Stimulated activated CD4-positive, alpha-beta T cell treated with anti-CD3 and anti-CD28 coated beads, Interleukin-12 subunit alpha, Interleukin-12 subunit beta, amount 100 ng/mL, for 24 hours (primary cell): Measurements from ENCODE around the gene RGS9BP.
"Not testable (repeated sequence)": the region's sequence is repeated elsewhere in the genome, so short reads cannot be mapped to it uniquely, and the experiment has no call there.

Experiments used
- DNase-seq, 2 experiments: peaks; one replicate each; pipeline ENCODE4 v3.0.0-alpha.2; 2020; ENCODE audit warnings: low read depth in 2 of 2

Gene RGS9BP

GRCh38 chr19:32695506-32695905 lies 19.9 kb downstream of the RGS9BP start:
- not testable (repeated sequence) for DNase-seq

GRCh38 chr19:32696771-32697170 lies 21.1 kb downstream of the RGS9BP start:
- DNase-seq, result not testable (repeated sequence)

DNA sequence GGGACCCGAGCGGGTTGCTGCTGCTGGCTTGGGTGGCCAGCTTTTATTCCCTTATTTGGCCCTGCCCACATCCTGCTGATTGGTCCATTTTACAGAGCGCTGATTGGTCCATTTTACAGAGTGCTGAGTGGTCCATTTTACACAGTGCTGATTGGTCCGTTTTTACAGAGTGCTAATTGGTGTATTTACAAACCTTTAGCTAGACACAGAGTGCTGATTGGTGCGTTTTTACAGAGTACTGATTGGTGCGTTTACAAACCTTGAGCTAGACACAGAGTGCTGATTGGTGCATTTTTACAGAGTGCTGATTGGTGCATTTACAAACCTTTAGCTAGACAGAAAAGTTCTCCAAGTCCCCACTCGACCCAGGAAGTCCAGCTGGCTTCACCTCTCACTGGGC lies 24.5 kb downstream of the RGS9BP start:
- not testable (repeated sequence) for DNase-seq

- DNase-seq, result no peak
Measured at GRCh38 chr19:32702010-32702409, 26.4 kb downstream of the RGS9BP start.

- DNase-seq, result not testable (repeated sequence)
Measured at GRCh38 chr19:32704006-32704405, 28.4 kb downstream of the RGS9BP start.

GRCh38 chr19:32708457-32708856 lies 32.8 kb downstream of the RGS9BP start:
- DNase-seq, result no peak

DNA sequence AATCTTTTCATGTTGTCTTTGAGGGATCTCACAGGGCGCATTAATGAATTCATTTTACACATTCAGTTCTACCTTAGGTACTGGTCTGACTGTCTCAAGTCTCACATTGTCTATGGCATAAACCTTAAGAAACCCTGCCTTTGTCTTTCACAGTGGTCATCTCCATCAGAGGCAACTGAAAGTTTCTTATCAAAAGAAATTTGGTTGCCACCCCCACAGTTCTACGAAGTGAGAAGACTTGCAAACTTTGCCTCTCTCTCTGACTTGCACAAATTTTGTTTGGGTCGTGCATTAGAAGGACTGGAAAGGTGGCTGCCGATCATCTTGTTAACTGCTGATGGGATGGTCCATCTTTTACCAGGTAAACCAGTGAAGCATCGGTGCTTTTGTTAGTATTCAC lies 33.4 kb downstream of the RGS9BP start:
- DNase-seq, result no peak

GRCh38 chr19:32711747-32712146 lies 36.1 kb downstream of the RGS9BP start:
- DNase-seq, result no peak

DNA sequence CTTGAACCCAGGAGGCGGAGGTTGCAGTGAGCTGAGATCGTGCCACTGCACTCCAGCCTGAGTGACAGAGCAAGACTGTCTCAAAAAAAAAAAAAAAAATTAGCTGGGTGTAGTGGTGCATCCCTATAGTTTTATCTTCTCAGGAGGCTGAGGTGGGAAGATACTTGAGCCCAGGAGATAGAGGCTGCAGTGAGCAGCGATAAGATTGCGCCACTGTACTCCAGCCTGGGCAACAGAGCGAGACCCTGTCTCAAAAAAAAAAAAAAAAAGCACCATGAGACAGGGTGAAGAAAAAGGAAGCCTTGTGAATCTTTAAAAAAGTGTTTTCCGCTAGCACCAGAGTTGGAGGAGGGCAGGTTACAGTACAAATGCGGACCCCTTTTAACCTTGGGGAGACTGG lies 40.6 kb downstream of the RGS9BP start:
- DNase-seq, result not testable (repeated sequence)

- DNase-seq, result no peak
Measured at GRCh38 chr19:32717496-32717895, 41.8 kb downstream of the RGS9BP start.

DNA sequence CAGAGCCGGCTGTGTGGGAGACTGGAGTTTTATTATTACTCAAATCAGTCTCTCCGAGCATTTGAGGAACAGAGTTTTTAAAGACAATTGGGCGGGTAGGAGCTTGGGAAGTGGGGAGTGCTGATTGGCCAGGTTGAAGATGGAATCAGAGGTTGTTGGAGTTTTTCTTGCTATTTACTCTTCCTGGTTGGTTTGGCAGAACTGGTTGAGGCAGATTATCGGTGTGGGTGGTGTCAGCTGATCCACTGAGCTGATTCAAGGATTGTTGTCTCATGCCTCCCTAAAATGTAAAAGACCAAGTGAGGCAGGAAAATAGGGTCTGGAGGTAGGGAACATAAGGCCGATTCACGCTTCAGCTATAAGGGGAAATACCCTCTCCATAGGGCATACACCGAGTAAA lies 42.6 kb downstream of the RGS9BP start:
- no peak for DNase-seq

GRCh38 chr19:32719611-32720059 lies 44.0 kb downstream of the RGS9BP start, which contains the start of gene TDRD12:
Gene TDRD12 (plus strand): TSS chr19:32719767. CDS start chr19:32720073, 306 bp downstream.
- no peak for DNase-seq

GRCh38 chr19:32720216-32720935 lies 44.7 kb downstream of the RGS9BP start:
- no peak for DNase-seq

- no peak for DNase-seq
Measured at GRCh38 chr19:32720936-32721250, 45.2 kb downstream of the RGS9BP start.
